ENCODE results near the gene PSD. TPM values are rescaled to one million over a fixed set of nuclear protein-coding genes. Genes with fewer than 3 reads are reported as not detected.
A peak's percentile ranks its signal among the peaks of the same experiment; 100 is the strongest.

PSD gene
- polyA plus RNA-seq, 1 donor from 2014 or later: 2.8 TPM

- H3K4me1 Mint-ChIP-seq: peaks cover 10 to 20% (median 14%) of the 10 kb centered on the region in 3 donors
- peaks cover 24% of the 10 kb centered on the region for H3K27me3 Mint-ChIP-seq
These were observed 940 bp upstream of the PSD start for GRCh38 chr10:102419269-102420180.

GRCh38 chr10:102416695-102417094 lies 1.9 kb downstream of the PSD start:
- Mint-ChIP-seq H3K27me3 (peaks cover 38% of the 10 kb centered on the region), H3K27ac (no peak overlapping the region), H3K4me3 (no peak overlapping the region), H3K9me3 (no peaks in the 10 kb centered on the region), H3K36me3 (peaks cover 2% of the 10 kb centered on the region), H3K4me1 (peaks cover 10 to 17% (median 12%) of the 10 kb centered on the region in 3 donors)

More at GRCh38 chr10:102419269-102420180, 940 bp upstream of the PSD start:
- H3K9me3 Mint-ChIP-seq: no peaks in the 10 kb centered on the region
- peak overlapping the region; percentile 68 to 99 (median 96) for H3K4me3 Mint-ChIP-seq
- H3K27ac Mint-ChIP-seq: peak overlapping the region in 2 of 3 donors; percentile 83 to 95
- peaks cover 2% of the 10 kb centered on the region for H3K36me3 Mint-ChIP-seq

GRCh38 chr10:102416283-102416682 lies 2.3 kb downstream of the PSD start:
- peaks cover 2% of the 10 kb centered on the region for H3K36me3 Mint-ChIP-seq
- H3K9me3 Mint-ChIP-seq: no peaks in the 10 kb centered on the region
- H3K4me1 Mint-ChIP-seq: peaks cover 10 to 18% (median 13%) of the 10 kb centered on the region in 3 donors
- peak overlapping the region in 1 of 3 donors; percentile 84 for H3K27ac Mint-ChIP-seq
- peak overlapping the region in 1 of 4 donors; percentile 41 for H3K4me3 Mint-ChIP-seq
- peaks cover 41% of the 10 kb centered on the region for H3K27me3 Mint-ChIP-seq

GRCh38 chr10:102414749-102415148 lies 3.8 kb downstream of the PSD start:
- peaks cover 5% of the 10 kb centered on the region for H3K36me3 Mint-ChIP-seq
- no peak overlapping the region for H3K27ac Mint-ChIP-seq
- peak overlapping the region in 1 of 4 donors; percentile 22 for H3K4me3 Mint-ChIP-seq
- peaks cover 47% of the 10 kb centered on the region for H3K27me3 Mint-ChIP-seq
- peaks cover 4 to 17% (median 13%) of the 10 kb centered on the region in 3 donors for H3K4me1 Mint-ChIP-seq
- H3K9me3 Mint-ChIP-seq: no peaks in the 10 kb centered on the region

- peak overlapping the region in 1 of 4 donors; percentile 22 for H3K4me3 Mint-ChIP-seq
- peak overlapping the region in 1 of 3 donors; percentile 49 for H3K27ac Mint-ChIP-seq
- peaks cover 50% of the 10 kb centered on the region for H3K27me3 Mint-ChIP-seq
- no peaks in the 10 kb centered on the region for H3K9me3 Mint-ChIP-seq
- peaks cover 7 to 20% (median 14%) of the 10 kb centered on the region in 3 donors for H3K4me1 Mint-ChIP-seq
- peaks cover 5% of the 10 kb centered on the region for H3K36me3 Mint-ChIP-seq
These were observed 4.6 kb downstream of the PSD start for GRCh38 chr10:102413806-102414561.

- Mint-ChIP-seq H3K27me3 (peaks cover 50% of the 10 kb centered on the region), H3K9me3 (no peaks in the 10 kb centered on the region), H3K4me1 (peaks cover 7 to 23% (median 18%) of the 10 kb centered on the region in 3 donors), H3K27ac (peak overlapping the region in 1 of 3 donors; percentile 72), H3K4me3 (peak overlapping the region in 1 of 4 donors; percentile 52), H3K36me3 (peaks cover 5% of the 10 kb centered on the region)
These were observed 5.4 kb downstream of the PSD start for GRCh38 chr10:102413053-102413705.

GRCh38 chr10:102412293-102412692 lies 6.3 kb downstream of the PSD start:
- Mint-ChIP-seq H3K27me3 (peaks cover 52% of the 10 kb centered on the region), H3K36me3 (peaks cover 5% of the 10 kb centered on the region), H3K4me3 (peak overlapping the region in 1 of 4 donors; percentile 34), H3K9me3 (no peaks in the 10 kb centered on the region), H3K27ac (peak overlapping the region in 1 of 3 donors; percentile 72), H3K4me1 (peaks cover 7 to 23% (median 20%) of the 10 kb centered on the region in 3 donors)

- peak overlapping the region in 1 of 3 donors; percentile 72 for H3K27ac Mint-ChIP-seq
- H3K9me3 Mint-ChIP-seq: no peaks in the 10 kb centered on the region
- H3K4me1 Mint-ChIP-seq: peaks cover 7 to 23% (median 20%) of the 10 kb centered on the region in 3 donors
- peaks cover 5% of the 10 kb centered on the region for H3K36me3 Mint-ChIP-seq
- peak overlapping the region; percentile 9 to 82 (median 62) for H3K4me3 Mint-ChIP-seq
- H3K27me3 Mint-ChIP-seq: peaks cover 55% of the 10 kb centered on the region
These were observed 7.0 kb downstream of the PSD start for GRCh38 chr10:102411341-102412255.

GRCh38 chr10:102410429-102411073 lies 8.0 kb downstream of the PSD start:
- peaks cover 53% of the 10 kb centered on the region for H3K27me3 Mint-ChIP-seq
- peaks cover 3% of the 10 kb centered on the region for H3K36me3 Mint-ChIP-seq
- H3K4me1 Mint-ChIP-seq: peaks cover 7 to 23% (median 18%) of the 10 kb centered on the region in 3 donors
- no peak overlapping the region for H3K27ac Mint-ChIP-seq
- no peaks in the 10 kb centered on the region for H3K9me3 Mint-ChIP-seq
- H3K4me3 Mint-ChIP-seq: peak overlapping the region in 3 of 4 donors; percentile 67 to 81 (median 75)

- peaks cover 53% of the 10 kb centered on the region for H3K27me3 Mint-ChIP-seq
- peaks cover 3% of the 10 kb centered on the region for H3K36me3 Mint-ChIP-seq
- peak overlapping the region; percentile 29 to 81 (median 71) for H3K4me3 Mint-ChIP-seq
- H3K27ac Mint-ChIP-seq: peak overlapping the region; percentile 51 to 73 (median 54)
- H3K4me1 Mint-ChIP-seq: peaks cover 7 to 23% (median 20%) of the 10 kb centered on the region in 3 donors
- H3K9me3 Mint-ChIP-seq: no peaks in the 10 kb centered on the region
These were observed 8.8 kb downstream of the PSD start for GRCh38 chr10:102409604-102410428.

- peaks cover 7 to 23% (median 20%) of the 10 kb centered on the region in 3 donors for H3K4me1 Mint-ChIP-seq
- peak overlapping the region; percentile 51 to 94 (median 53) for H3K27ac Mint-ChIP-seq
- no peaks in the 10 kb centered on the region for H3K9me3 Mint-ChIP-seq
- H3K27me3 Mint-ChIP-seq: peaks cover 49% of the 10 kb centered on the region
- H3K36me3 Mint-ChIP-seq: peaks cover 3% of the 10 kb centered on the region
- H3K4me3 Mint-ChIP-seq: peak overlapping the region in 3 of 4 donors; percentile 68 to 81 (median 75)
These were observed 9.6 kb downstream of the PSD start for GRCh38 chr10:102408728-102409603.
